Parathyroid adenoma (tissue), 2 donors: ENCODE measurements around the gene NTN1.

Source experiments
- H2AFZ ChIP-seq: fragments of 300-600 bp; sonication (generic); one replicate; pipeline ENCODE4 v1.7.0; 2017; ENCODE audit warnings: antibody characterized with exemption, mild to moderate bottlenecking
- H3K27ac ChIP-seq: fragments of 300-600 bp; sonication (generic); one replicate; pipeline ENCODE4 v1.7.0; 2017
- H3K27me3 ChIP-seq: fragments of 300-600 bp; sonication (generic); one replicate; pipeline ENCODE4 v1.7.0; 2017; ENCODE audit warnings: low read length; ENCODE audit not compliant: control insufficient read depth, insufficient read depth
- H3K36me3 ChIP-seq: fragments of 300-600 bp; sonication (generic); one replicate; pipeline ENCODE4 v1.7.0; 2017; ENCODE audit warnings: low read length; ENCODE audit not compliant: control insufficient read depth, insufficient read depth
- H3K4me1 ChIP-seq: fragments of 300-600 bp; sonication (generic); one replicate; pipeline ENCODE4 v1.7.0; 2017; ENCODE audit warnings: control low read depth
- H3K4me2 ChIP-seq: fragments of 300-600 bp; sonication (generic); one replicate; pipeline ENCODE4 v1.7.0; 2017; ENCODE audit warnings: low read length
- H3K4me3 ChIP-seq: fragments of 300-600 bp; sonication (generic); one replicate; pipeline ENCODE4 v1.7.0; 2017; ENCODE audit warnings: low read depth, low read length
- H3K79me2 ChIP-seq: fragments of 300-600 bp; sonication (generic); one replicate; pipeline ENCODE4 v1.7.0; 2017; ENCODE audit warnings: control low read depth
- H3K9ac ChIP-seq: fragments of 300-600 bp; sonication (generic); one replicate; pipeline ENCODE4 v1.7.0; 2017; ENCODE audit warnings: mild to moderate bottlenecking
- H3K9me3 ChIP-seq: fragments of 300-600 bp; sonication (generic); one replicate; pipeline ENCODE4 v1.7.0; 2017; ENCODE audit warnings: low read length; ENCODE audit not compliant: control insufficient read depth
- TF ChIP-seq, protein P1 (sequence below): fragments of 300-600 bp; sonication (generic); IDR thresholded peaks from one replicate; pipeline ENCODE4 v1.7.0; 2017; ENCODE audit warnings: antibody characterized with exemption, mild to moderate bottlenecking
- donor health status: primary hyperparathyroidism.

The NTN1 gene

DNA sequence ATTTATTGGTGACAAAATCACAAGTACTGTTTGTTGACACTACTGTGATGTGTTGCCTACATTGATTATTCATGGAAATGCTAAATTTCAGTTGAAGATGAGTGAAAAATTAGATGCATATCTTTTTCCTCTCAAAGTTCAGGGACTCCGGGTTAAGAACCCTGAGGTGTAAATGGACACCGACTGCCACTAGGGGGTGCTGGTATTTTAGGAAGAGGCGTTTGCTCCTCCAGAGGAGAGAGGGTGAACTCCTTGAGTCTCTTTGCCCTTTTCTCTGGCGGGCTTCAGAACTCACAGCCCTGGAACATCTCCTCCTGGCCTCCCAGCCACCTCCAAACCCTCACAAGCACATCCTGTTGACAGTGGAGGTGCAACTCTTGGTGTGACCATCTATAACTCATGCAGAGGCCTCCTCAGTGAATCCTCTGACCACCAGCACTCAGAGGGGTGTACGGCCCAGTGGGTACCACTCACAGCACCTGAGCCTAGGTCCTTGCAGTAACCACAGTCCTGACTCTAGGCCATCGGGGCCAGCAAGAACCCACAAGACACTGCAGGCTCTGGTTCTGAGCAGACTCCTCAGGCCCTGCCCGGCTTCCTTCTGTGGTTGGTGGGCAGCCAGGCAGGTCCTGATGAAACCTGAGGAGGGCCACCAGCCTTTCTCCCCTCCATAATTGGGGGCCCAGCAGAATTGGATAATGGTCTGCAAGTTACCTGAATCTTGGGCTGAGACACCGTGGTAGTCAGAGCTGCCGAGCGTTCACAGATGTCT, 29.6 kb upstream of the NTN1 start:
- no peak overlapping the region for H3K9ac ChIP-seq
- no peak overlapping the region for H3K4me2 ChIP-seq
- H3K4me3 ChIP-seq: no peak overlapping the region
- H3K36me3 ChIP-seq: no peaks in the 10 kb centered on the region
- H3K79me2 ChIP-seq: no peaks in the 10 kb centered on the region
- H3K27ac ChIP-seq: no peak overlapping the region
- no peak overlapping the region for H2AFZ ChIP-seq
- H3K9me3 ChIP-seq: no peaks in the 10 kb centered on the region
- H3K4me1 ChIP-seq: no peaks in the 10 kb centered on the region
- TF ChIP-seq, protein P1, sequence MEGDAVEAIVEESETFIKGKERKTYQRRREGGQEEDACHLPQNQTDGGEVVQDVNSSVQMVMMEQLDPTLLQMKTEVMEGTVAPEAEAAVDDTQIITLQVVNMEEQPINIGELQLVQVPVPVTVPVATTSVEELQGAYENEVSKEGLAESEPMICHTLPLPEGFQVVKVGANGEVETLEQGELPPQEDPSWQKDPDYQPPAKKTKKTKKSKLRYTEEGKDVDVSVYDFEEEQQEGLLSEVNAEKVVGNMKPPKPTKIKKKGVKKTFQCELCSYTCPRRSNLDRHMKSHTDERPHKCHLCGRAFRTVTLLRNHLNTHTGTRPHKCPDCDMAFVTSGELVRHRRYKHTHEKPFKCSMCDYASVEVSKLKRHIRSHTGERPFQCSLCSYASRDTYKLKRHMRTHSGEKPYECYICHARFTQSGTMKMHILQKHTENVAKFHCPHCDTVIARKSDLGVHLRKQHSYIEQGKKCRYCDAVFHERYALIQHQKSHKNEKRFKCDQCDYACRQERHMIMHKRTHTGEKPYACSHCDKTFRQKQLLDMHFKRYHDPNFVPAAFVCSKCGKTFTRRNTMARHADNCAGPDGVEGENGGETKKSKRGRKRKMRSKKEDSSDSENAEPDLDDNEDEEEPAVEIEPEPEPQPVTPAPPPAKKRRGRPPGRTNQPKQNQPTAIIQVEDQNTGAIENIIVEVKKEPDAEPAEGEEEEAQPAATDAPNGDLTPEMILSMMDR: peak; percentile 59
- H3K27me3 ChIP-seq: no peaks in the 10 kb centered on the region

GRCh38 chr17:8994319-8994718, 27.0 kb upstream of the NTN1 start:
- Histone ChIP-seq H3K4me3 (no peak overlapping the region), H2AFZ (no peak overlapping the region), H3K79me2 (no peaks in the 10 kb centered on the region), H3K4me2 (no peak overlapping the region), H3K9me3 (no peaks in the 10 kb centered on the region), H3K27me3 (no peaks in the 10 kb centered on the region), H3K36me3 (no peaks in the 10 kb centered on the region), H3K4me1 (no peaks in the 10 kb centered on the region), H3K9ac (no peak overlapping the region), H3K27ac (no peak overlapping the region)
- TF ChIP-seq, protein P1: peak; percentile 53

DNA sequence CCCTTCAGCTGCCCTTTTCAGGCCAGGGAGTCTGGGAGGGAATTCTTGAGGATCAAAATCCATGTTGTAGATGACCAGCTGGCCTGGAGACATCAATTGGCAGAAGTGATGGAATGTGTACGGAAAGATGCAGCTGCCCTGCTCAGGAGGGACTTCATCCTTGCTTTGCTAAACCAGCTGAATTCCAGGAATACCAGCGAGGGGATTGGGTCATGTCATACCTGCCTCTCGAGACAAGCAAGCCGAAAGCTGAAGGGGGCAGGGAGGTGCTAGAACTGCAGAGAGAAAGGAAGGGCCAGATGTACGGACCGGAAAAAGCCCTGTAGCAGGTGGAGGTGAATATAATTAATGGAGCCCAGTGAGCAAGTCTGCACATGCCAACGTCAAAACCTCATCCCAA, 25.6 kb upstream of the NTN1 start:
- no peak overlapping the region for H3K4me2 ChIP-seq
- no peaks in the 10 kb centered on the region for H3K36me3 ChIP-seq
- H3K79me2 ChIP-seq: no peaks in the 10 kb centered on the region
- H3K9me3 ChIP-seq: no peaks in the 10 kb centered on the region
- H3K4me1 ChIP-seq: no peaks in the 10 kb centered on the region
- H2AFZ ChIP-seq: no peak overlapping the region
- H3K27ac ChIP-seq: no peak overlapping the region
- TF ChIP-seq, protein P1: no peak
- H3K9ac ChIP-seq: no peak overlapping the region
- H3K4me3 ChIP-seq: no peak overlapping the region
- H3K27me3 ChIP-seq: no peaks in the 10 kb centered on the region

DNA sequence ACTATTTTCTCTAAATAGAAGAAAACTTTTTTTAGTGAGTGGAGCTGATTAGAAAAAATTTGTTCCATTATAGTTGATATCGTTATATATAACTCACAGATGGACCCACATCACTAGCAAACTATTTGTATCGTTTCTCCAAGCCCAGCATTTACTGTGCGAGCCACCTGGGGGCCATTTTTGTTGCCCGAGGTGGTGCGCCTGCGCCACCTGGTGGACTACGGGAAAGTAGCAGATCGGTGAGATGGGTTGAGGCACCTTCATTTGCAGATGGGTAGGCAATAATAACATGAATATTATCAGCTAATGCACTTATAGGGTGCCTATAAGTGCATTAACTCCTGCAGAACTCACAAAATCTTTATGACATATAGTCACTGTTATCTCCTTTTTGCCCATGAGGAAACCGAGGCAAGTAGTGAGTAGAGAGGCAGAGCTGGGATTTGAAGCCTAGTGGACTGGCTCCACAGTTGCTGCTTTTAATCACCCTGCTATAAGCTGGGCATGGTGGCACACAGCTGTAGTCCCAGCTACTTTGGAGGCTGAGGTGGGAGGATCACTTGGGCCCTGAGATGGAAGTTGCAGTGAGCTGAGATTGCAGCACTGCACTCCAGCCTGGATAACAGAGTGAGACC, 23.2 kb upstream of the NTN1 start:
- Histone ChIP-seq H2AFZ (peak overlapping the region; percentile 39), H3K4me3 (no peak overlapping the region), H3K9ac (no peak overlapping the region), H3K27me3 (no peaks in the 10 kb centered on the region), H3K9me3 (no peaks in the 10 kb centered on the region), H3K79me2 (no peaks in the 10 kb centered on the region), H3K36me3 (no peaks in the 10 kb centered on the region), H3K4me1 (no peaks in the 10 kb centered on the region), H3K4me2 (no peak overlapping the region), H3K27ac (no peak overlapping the region)
- TF ChIP-seq, protein P1: peak; percentile 79
